HFFc6 (cell line): ENCODE data around the gene ATP1B2. TPM values are rescaled to one million over a fixed set of nuclear protein-coding genes. Genes with fewer than 3 reads are reported as not detected.

ENCODE experiments used
- DNase-seq: peaks from one replicate; pipeline ENCODE4 v3.0.0-alpha.2; 2018
- H3K27ac Mint-ChIP-seq: 2 replicates; pipeline ENCODE4 v1.8.0; 2020; ENCODE audit warnings: mild to moderate bottlenecking, mixed read lengths
- H3K27me3 Mint-ChIP-seq: 2 replicates; pipeline ENCODE4 v1.8.0; 2021; ENCODE audit warnings: mild to moderate bottlenecking, moderate library complexity, mixed read lengths; ENCODE audit not compliant: insufficient read depth
- H3K36me3 Mint-ChIP-seq: 2 replicates; pipeline ENCODE4 v1.8.0; 2021; ENCODE audit warnings: low read depth, mixed read lengths
- H3K4me1 Mint-ChIP-seq: 2 replicates; pipeline ENCODE4 v1.8.0; 2020; ENCODE audit warnings: low read depth, mixed read lengths
- H3K4me3 Mint-ChIP-seq: 2 replicates; pipeline ENCODE4 v1.8.0; 2020; ENCODE audit warnings: mild to moderate bottlenecking, moderate library complexity, mixed read lengths
- H3K9me3 Mint-ChIP-seq: 2 replicates; pipeline ENCODE4 v1.8.0; 2020; ENCODE audit warnings: mild to moderate bottlenecking, mixed read lengths
- long read RNA-seq: library from polyadenylated mRNA; unstranded; transcript quantifications from one replicate; pipeline ENCODE4 v2.0.0, GENCODE V29; 2019
- total RNA-seq, 6 experiments: library from RNA; stranded (reverse); fragmentation: NEBNext Ultra II Directional; extraction: Animal tissue kit (Norgen Biotek cat#: 25700); gene quantifications; 2 replicates in 1 of 6; 3 replicates in 5 of 6; pipeline ENCODE4 v1.2.3, GENCODE V29; 2021
- TF ChIP-seq, protein P1 (sequence below): fragments of 200-600 bp; sonication (generic); IDR thresholded peaks from 2 replicates; pipeline ENCODE4 v1.5.0; 2021; ENCODE audit warnings: antibody characterized with exemption, mild to moderate bottlenecking

ATP1B2 gene
- not detected for total RNA-seq
- long read RNA-seq, result 0 reads

DNA sequence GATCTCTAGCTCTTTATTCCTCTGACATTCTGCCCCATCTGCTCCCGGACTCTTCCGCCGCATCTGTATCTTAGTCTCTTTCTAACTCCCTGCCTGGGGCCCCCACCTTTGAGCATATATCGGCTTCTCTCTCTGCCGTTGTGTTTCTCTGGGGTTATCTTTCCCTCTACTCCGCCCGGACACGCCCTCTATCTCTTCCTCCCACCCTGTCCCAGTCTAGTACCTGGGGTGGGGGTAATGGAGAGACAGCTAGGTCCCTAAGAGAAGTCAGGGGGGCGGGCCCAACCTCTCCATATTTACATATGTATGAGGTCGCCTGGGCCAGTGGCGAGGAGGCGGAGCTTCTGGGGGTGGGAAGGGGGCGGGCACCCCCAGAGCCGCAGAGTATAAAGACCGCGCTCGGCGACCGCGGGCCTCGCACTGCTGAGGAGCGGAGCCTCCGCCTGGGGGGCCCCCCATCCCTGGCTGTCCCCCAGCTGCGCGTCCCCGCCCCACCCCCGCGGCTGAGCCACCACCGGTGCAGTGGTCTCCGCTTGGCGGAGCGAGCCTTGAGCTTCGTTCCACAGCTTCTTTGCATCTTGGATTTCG is at the start of gene ATP1B2:
TSS of gene ATP1B2 (plus strand) at position 418 of the 588 bp plus-strand sequence. CDS start 593 bp downstream, outside the sequence.
- Mint-ChIP-seq H3K27me3 (peaks cover 56% of the 10 kb centered on the region), H3K4me1 (peaks cover 10% of the 10 kb centered on the region), H3K36me3 (no peaks in the 10 kb centered on the region), H3K4me3 (peak within 1 kb of the TSS; percentile 76), H3K27ac (no peak within 1 kb of the TSS), H3K9me3 (no peaks in the 10 kb centered on the region)
- TF ChIP-seq, protein P1, sequence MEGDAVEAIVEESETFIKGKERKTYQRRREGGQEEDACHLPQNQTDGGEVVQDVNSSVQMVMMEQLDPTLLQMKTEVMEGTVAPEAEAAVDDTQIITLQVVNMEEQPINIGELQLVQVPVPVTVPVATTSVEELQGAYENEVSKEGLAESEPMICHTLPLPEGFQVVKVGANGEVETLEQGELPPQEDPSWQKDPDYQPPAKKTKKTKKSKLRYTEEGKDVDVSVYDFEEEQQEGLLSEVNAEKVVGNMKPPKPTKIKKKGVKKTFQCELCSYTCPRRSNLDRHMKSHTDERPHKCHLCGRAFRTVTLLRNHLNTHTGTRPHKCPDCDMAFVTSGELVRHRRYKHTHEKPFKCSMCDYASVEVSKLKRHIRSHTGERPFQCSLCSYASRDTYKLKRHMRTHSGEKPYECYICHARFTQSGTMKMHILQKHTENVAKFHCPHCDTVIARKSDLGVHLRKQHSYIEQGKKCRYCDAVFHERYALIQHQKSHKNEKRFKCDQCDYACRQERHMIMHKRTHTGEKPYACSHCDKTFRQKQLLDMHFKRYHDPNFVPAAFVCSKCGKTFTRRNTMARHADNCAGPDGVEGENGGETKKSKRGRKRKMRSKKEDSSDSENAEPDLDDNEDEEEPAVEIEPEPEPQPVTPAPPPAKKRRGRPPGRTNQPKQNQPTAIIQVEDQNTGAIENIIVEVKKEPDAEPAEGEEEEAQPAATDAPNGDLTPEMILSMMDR, result no peak
- DNase-seq, result no peak

DNA sequence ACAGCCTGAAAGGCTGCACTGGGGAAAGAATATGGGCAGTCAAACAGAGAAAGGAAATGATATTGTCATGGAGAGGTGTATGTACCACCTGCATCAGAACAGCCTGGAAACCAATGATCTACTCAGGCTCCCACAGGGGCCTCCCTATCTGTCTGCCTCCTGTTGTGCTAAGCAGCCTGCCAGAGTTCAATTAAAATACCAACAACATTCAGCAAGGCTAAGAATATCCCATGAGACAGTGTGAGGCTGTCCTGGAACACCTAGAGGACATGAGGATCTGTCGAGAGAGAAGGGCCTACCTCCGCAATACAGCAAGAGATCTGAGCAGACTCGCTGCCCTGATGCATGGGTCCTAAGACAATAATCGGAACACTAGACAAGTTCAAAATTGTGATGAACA is 44.4 kb upstream of the ATP1B2 start:
- H3K4me1 Mint-ChIP-seq, result peaks cover 16% of the 10 kb centered on the region
- H3K27ac Mint-ChIP-seq, result no peak overlapping the region

GRCh38 chr17:7610641-7611040 is 40.1 kb upstream of the ATP1B2 start:
- TF ChIP-seq, protein P1, result no peak
- H3K27ac Mint-ChIP-seq, result peak overlapping the region; percentile 65; the same call in 1 of the 2 replicates
- no peak for DNase-seq
- H3K4me3 Mint-ChIP-seq, result no peak overlapping the region
- H3K27me3 Mint-ChIP-seq, result peaks cover 4% of the 10 kb centered on the region; the same call in 1 of the 2 replicates
- peaks cover 40% of the 10 kb centered on the region for H3K36me3 Mint-ChIP-seq
- H3K4me1 Mint-ChIP-seq, result peaks cover 41% of the 10 kb centered on the region
- H3K9me3 Mint-ChIP-seq, result no peaks in the 10 kb centered on the region

More for the DNA sequence above, 44.4 kb upstream of the ATP1B2 start:
- peaks cover 2% of the 10 kb centered on the region; the same call in 1 of the 2 replicates for H3K27me3 Mint-ChIP-seq
- no peak for DNase-seq
- no peaks in the 10 kb centered on the region for H3K9me3 Mint-ChIP-seq
- peaks cover 38% of the 10 kb centered on the region for H3K36me3 Mint-ChIP-seq
- TF ChIP-seq, protein P1, result no peak
- H3K4me3 Mint-ChIP-seq, result no peak overlapping the region

DNA sequence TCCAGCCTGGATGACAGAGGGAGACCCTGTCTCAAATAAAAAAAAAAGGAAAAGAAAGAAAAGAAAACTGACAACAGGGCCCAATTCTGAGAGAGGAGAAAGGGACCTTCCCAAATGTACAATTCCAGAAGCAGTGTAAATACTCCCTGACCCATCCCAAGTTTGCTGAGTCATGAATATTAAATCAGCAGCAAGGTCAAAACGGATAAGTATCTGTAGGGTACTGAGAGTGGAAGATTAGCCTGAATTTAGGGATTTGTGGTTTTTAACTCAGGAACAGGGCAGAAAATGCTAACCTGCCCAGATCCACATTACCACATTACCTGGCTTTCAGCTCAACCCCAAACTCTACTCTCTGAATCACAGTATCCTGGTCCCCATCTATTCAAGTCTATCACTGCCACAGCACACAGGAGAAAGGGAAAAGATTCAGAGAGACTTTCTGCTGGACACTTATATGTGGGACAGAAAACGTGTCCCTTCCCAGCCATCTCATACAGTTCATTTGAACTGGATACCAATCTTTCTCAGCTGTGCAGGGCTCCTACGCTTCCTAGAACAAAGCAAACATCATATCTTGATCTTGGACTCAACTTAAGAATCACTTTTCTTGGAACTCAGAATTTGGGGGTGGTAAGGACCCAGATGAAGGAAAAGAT is 39.0 kb upstream of the ATP1B2 start:
- peaks cover 4% of the 10 kb centered on the region; the same call in 1 of the 2 replicates for H3K27me3 Mint-ChIP-seq
- peak overlapping the region; percentile 91 for H3K4me3 Mint-ChIP-seq
- H3K9me3 Mint-ChIP-seq, result no peaks in the 10 kb centered on the region
- TF ChIP-seq, protein P1, result no peak
- peaks cover 31% of the 10 kb centered on the region for H3K36me3 Mint-ChIP-seq
- no peak for DNase-seq
- peaks cover 41% of the 10 kb centered on the region for H3K4me1 Mint-ChIP-seq
- peak overlapping the region; percentile 63 for H3K27ac Mint-ChIP-seq

GRCh38 chr17:7612294-7612640 is 38.5 kb upstream of the ATP1B2 start:
- no peak for DNase-seq
- H3K4me1 Mint-ChIP-seq, result peaks cover 41% of the 10 kb centered on the region
- H3K27me3 Mint-ChIP-seq, result peaks cover 4% of the 10 kb centered on the region; the same call in 1 of the 2 replicates
- TF ChIP-seq, protein P1, result no peak
- peaks cover 31% of the 10 kb centered on the region for H3K36me3 Mint-ChIP-seq
- no peaks in the 10 kb centered on the region for H3K9me3 Mint-ChIP-seq
- H3K27ac Mint-ChIP-seq, result peak overlapping the region; percentile 63
- H3K4me3 Mint-ChIP-seq, result peak overlapping the region; percentile 91
